HG03060 (cell line): Measurements from ENCODE around the gene RPL27A.
A peak's percentile ranks its signal among the peaks of the same experiment; 100 is the strongest.

Experiments
- ATAC-seq: cut with Tn5 transposase; IDR thresholded peaks from one replicate; pipeline ENCODE4 v1.9.1; 2021; ENCODE audit warnings: low read depth, moderate number of reproducible peaks; ENCODE audit not compliant: unreplicated experiment

RPL27A gene

GRCh38 chr11:8672346-8672745 is 10.2 kb upstream of the RPL27A start:
- ATAC-seq, result no peak

- ATAC-seq, result no peak
Observed at GRCh38 chr11:8674859-8675258, 7.7 kb upstream of the RPL27A start.

- ATAC-seq, result no peak
Observed at GRCh38 chr11:8676458-8676857, 6.1 kb upstream of the RPL27A start.

- no peak for ATAC-seq
Observed at GRCh38 chr11:8679006-8679405, 3.6 kb upstream of the RPL27A start.

- no peak for ATAC-seq
Observed at GRCh38 chr11:8681837-8682302, 722 bp upstream of the RPL27A start.

GRCh38 chr11:8683115-8683807 is 669 bp downstream of the RPL27A start:
- no peak for ATAC-seq

DNA sequence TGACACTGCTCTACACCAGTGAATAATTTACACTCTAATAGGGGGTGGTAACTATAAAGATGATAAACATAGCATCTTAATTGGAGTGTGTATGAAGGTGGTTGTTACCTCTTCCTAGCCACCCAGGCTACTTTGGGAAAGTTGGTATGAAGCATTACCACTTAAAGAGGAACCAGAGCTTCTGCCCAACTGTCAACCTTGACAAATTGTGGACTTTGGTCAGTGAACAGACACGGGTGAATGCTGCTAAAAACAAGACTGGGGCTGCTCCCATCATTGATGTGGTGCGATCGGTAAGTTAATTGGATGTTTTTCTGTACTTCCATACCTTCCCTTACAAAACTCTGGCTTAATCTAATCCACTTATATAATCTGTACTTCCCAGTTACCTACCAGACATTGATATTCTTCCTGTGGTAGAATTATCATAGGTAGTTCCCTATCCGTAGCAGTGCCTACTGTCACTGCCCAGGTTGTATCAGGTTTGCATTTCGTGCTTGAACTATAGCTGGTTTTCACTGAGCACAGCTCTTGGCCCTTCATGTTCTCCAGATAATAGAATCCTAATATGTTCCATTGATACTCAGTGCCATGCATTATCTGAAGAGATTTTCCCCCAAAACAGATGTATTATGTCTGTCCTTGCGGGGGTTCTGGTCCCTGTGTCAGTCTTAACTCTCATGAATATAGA is 2.2 kb downstream of the RPL27A start:
- ATAC-seq, result no peak

DNA sequence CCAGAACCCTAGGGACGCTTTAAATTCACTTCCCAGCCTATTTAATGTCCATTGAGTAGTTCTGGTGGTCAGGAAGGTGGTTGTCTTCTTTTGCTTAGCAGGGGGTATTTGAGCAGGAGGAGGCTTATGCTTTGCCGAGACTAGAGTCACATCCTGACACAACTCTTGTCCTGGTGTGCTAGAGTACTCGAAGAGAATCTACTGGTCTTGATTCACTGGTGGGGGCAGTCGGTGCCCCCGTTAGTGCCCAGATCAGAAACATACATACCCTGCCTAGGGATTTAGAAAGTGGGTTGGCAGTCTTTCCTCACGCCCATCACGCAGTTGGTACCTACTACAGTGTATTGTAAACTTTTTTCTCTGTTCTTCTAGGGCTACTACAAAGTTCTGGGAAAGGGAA is 2.7 kb downstream of the RPL27A start:
- ATAC-seq, result no peak

DNA sequence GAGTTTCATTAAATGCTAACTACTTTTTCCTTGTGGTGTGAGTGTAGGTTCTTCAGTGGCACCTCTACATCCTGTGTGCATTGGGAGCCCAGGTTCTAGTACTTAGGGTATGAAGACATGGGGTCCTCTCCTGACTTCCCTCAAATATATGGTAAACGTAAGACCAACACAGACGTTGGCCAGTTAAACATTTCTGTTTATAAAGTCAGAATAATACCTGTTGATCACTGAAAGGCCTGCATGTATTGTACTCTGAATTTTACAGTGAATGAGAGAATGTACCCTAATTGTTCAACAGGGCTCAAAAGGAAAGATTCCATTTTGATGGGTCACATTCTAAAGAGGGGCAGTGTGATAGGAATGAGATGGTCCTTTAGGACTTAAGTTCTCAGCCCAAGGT is 3.2 kb downstream of the RPL27A start:
- no peak for ATAC-seq

DNA sequence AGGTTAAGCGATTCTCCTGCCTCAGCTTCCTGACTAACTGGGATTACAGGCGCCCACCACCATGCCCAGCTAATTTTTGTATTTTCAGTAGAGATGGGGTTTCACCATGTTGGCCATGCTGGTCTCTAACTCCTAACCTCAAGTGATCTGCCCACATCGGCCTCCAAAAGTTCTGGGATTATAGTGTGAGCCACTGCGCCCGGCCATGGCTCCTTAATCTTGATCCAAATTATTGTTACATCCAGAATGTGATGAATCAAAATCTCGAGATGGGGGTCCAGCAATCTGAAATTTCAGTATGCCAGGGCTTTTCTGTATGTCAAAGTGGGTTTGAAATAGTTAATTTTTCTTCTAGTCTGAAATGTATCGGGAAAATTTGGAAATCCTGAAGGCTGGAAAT is 3.7 kb downstream of the RPL27A start:
- ATAC-seq, result no peak

DNA sequence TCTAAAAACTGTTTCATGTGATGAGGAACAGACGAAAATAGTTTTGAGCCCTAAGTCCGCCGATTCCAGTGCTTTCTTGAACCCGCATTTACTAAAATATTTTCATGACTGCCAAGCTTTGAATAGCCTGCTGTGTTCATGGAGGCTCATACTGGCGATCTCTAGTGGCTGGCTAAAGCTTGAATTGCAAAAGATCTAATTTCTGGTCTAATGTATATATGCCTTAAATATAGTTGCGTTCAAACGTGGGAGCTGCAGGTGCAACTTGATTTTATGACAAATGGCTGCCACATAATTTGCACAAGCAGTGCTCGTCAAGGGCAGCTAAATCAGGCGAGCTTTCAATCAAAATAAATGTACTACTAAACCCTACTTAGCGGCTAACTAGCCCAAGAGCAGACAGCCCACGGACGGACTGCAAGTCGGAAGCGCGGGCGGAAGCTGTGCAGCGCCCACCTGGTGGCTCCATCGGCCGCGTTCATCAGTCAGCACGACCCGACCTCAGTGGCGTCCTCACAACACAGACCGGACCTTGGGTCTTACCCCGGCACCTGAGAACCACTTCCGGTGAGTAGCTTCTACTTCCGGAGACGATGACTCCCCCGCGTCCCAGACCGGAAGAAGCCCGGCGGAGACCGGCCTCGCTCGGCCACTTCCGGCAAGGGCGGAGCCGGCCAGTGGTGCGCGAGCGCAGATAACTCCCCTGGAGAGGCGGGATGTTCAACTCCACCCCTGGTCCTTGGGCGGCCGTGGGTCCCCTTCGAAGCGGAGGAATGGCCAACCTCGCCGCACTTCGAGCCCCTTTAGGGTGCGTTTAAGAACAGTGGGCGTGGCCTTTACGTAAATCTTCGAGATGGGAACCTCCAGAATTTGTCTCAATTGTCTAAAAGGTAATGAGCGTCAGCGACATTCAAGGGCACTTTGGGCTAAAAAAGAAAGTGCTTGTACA is 6.1 kb downstream of the RPL27A start:
- peak; percentile 82 for ATAC-seq

GRCh38 chr11:8689726-8690255 is 7.2 kb downstream of the RPL27A start:
- ATAC-seq, result no peak

DNA sequence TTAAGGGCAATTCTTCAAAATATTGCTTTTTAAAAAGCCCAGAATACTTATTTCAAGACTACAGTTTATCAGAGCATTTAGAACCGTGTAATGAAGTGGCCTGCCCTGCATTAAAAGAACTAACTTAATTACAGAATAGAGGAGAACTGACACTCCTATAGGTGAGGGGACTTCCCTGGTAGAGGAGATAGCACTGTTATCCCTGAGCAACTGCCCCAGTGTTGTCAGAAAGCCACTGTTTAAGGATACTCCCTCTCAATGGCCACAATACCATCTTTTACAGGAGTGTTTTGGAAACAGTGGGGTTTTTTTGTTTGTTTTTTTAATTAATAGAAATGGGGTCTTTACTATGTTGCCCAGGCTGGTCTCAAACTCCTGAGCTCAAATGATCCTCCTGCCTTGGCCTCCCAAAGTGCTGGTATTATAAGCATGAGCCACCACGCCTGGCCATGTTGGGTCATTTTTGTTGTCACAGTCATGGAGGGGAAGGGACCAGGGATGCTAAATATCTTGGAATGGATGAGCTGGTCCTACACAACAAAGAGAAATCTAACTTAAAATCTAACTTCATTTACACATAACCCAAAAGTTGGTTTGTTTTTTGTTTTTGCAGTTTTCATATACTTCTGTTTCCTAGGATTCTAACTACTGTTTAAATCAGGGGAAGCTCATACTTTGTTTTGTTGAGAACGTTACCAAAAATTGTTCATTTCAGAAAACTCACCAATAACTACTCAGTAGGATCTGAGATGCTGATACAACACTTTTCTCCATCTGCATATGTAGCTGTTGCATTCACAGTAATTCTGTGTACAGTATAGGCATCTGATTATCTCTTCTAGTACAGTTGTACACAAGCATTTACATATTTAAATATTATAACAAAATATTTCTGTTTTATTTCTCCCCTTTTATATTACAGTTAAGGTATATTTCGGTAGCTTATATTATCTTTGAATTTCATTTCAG is 8.1 kb downstream of the RPL27A start:
- no peak for ATAC-seq

DNA sequence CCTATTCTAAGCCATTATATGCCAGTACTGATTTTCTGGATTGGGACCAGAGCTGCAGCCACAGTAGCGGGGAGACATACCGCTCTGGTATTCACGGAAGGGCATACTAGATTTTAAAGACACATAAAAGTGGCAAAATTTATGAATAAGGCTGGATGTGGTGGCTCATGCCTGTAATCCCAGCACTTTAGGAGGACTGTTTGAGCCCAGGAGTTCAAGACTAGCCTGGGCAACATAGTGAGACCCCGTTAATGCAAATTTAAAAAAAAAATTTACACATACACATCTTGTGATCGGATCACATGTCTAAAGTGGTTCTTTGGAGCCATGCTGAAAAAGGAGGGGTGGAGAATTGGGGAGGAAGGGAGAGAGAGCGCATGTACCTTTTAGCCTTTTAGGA is 9.0 kb downstream of the RPL27A start:
- no peak for ATAC-seq

- ATAC-seq, result no peak
Observed at GRCh38 chr11:8692417-8692816, 9.8 kb downstream of the RPL27A start.

- ATAC-seq, result no peak
Observed at GRCh38 chr11:8693010-8693551, 10.5 kb downstream of the RPL27A start.

- ATAC-seq, result no peak
Observed at GRCh38 chr11:8693555-8693954, 11.0 kb downstream of the RPL27A start.

DNA sequence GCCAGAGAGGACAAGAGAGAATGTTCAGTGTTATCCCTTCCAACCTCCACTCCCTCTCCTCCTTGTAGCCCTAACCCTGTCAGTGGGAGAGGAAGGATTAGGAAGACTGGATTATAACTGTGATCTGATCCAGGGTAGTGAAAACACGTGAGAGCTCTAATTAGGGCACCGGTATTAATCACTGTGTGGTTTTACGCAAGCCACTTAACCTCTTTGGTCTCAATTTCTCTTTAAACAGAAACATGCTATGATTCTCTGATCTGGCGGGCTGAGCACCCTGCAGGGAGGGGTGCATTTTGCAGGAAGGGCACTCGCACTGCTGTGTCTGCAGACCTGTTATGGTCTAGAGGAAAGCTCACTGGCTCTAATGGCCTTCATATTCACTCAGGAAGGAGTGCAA is 11.5 kb downstream of the RPL27A start:
- no peak for ATAC-seq

DNA sequence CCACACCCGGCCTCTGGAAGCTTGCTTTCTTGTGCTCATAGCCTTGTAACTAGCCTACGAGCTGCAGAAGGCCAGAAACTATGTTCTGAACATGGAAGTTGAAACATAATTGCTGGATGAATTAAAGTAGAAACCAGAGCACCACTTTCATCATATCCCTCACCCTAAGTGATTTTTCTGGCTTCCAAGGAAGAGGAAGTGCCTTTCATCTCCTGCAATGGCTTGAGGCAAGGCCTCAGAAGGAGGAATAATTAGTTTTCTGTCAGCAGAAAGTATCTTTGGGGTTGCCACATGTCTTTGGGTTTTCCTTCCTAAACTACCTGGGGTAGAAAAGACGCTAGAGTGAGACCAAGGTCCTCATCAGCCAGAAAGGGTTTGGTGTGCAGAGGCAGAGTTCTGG is 14.5 kb downstream of the RPL27A start:
- ATAC-seq, result no peak
